Measurements from ENCODE around the gene ALAS1.
A peak's percentile ranks its signal among the peaks of the same experiment; 100 is the strongest.
"Not testable (repeated sequence)": the region's sequence is repeated elsewhere in the genome, so short reads cannot be mapped to it uniquely, and the experiment has no call there.

The ALAS1 gene

GRCh38 chr3:52197842-52198625 lies at the start of gene ALAS1:
Gene ALAS1 (plus strand): TSS chr3:52198160. CDS start chr3:52199242, 1,082 bp downstream.
- DNase-seq (ENCODE audit: low read depth): peak; percentile 95

GRCh38 chr3:52149021-52149420 lies 48.9 kb upstream of the ALAS1 start:
- no peak for DNase-seq (ENCODE audit: low read depth)

GRCh38 chr3:52149726-52150125 lies 48.2 kb upstream of the ALAS1 start:
- DNase-seq (ENCODE audit: low read depth): no peak

- DNase-seq (ENCODE audit: low read depth): no peak
These were observed 47.6 kb upstream of the ALAS1 start for GRCh38 chr3:52150357-52150756.

- no peak for DNase-seq (ENCODE audit: low read depth)
These were observed 47.1 kb upstream of the ALAS1 start for GRCh38 chr3:52150860-52151259.

GRCh38 chr3:52151991-52152390 lies 46.0 kb upstream of the ALAS1 start:
- DNase-seq (ENCODE audit: low read depth): not testable (repeated sequence)

- DNase-seq (ENCODE audit: low read depth): no peak
These were observed 44.4 kb upstream of the ALAS1 start for GRCh38 chr3:52153389-52154096.

- peak; percentile 69 for DNase-seq (ENCODE audit: low read depth)
These were observed 43.5 kb upstream of the ALAS1 start, which contains the start of gene POC1A for GRCh38 chr3:52154135-52155094. Gene POC1A (minus strand): TSS chr3:52154423. CDS start chr3:52154372, 51 bp downstream.

GRCh38 chr3:52155912-52156311 lies 42.0 kb upstream of the ALAS1 start:
- DNase-seq (ENCODE audit: low read depth): no peak

- DNase-seq (ENCODE audit: low read depth): no peak
These were observed 38.5 kb upstream of the ALAS1 start for GRCh38 chr3:52159503-52159902.

- no peak for DNase-seq (ENCODE audit: low read depth)
These were observed 35.6 kb upstream of the ALAS1 start for GRCh38 chr3:52162250-52162872.

GRCh38 chr3:52167240-52167639 lies 30.7 kb upstream of the ALAS1 start:
- no peak for DNase-seq (ENCODE audit: low read depth)

GRCh38 chr3:52170217-52170616 lies 27.7 kb upstream of the ALAS1 start:
- DNase-seq (ENCODE audit: low read depth): not testable (repeated sequence)

- DNase-seq (ENCODE audit: low read depth): no peak
These were observed 26.3 kb upstream of the ALAS1 start for GRCh38 chr3:52171514-52172261.

GRCh38 chr3:52172262-52172757 lies 25.6 kb upstream of the ALAS1 start:
- no peak for DNase-seq (ENCODE audit: low read depth)

GRCh38 chr3:52173101-52173500 lies 24.9 kb upstream of the ALAS1 start:
- DNase-seq (ENCODE audit: low read depth): no peak

- DNase-seq (ENCODE audit: low read depth): no peak
These were observed 23.1 kb upstream of the ALAS1 start for GRCh38 chr3:52174896-52175295.

- no peak for DNase-seq (ENCODE audit: low read depth)
These were observed 22.4 kb upstream of the ALAS1 start for GRCh38 chr3:52175416-52176179.

- no peak for DNase-seq (ENCODE audit: low read depth)
These were observed 21.7 kb upstream of the ALAS1 start for GRCh38 chr3:52176180-52176752.

All from stimulated activated CD8-positive, alpha-beta memory T cell treated with anti-CD3 and anti-CD28 coated beads, Interleukin-15, amount 100 ng/mL, for 24 hours (primary cell).